HuH-7 (cell line): ENCODE data around the gene EMILIN3.

Experiments used
- DNase-seq: peaks from one replicate; pipeline ENCODE4 v3.0.0; 2011; ENCODE audit warnings: low spot score

Gene EMILIN3

GRCh38 chr20:41391587-41392001 is 25.0 kb upstream of the EMILIN3 start:
- no peak for DNase-seq

DNA sequence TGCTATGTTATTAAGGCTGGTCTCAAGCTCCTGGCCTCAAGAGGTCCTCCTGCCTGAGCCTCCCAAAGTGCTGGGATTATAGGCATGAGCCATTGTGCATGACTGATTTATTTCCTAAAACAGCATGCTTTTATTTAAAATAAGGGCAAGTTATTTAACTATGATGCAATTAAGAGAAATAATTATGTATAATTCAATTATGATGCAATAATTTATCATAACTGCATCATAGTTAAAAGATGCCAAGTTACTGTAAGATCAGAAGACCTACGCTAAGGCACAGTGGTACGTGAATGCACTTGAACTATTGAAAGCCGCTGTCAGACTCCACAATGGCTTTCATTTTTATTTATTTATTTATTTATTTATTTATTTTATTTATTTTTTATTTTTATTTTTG is 24.3 kb upstream of the EMILIN3 start:
- no peak for DNase-seq

- DNase-seq, result no peak
These were observed 20.8 kb upstream of the EMILIN3 start for GRCh38 chr20:41387444-41387851.

DNA sequence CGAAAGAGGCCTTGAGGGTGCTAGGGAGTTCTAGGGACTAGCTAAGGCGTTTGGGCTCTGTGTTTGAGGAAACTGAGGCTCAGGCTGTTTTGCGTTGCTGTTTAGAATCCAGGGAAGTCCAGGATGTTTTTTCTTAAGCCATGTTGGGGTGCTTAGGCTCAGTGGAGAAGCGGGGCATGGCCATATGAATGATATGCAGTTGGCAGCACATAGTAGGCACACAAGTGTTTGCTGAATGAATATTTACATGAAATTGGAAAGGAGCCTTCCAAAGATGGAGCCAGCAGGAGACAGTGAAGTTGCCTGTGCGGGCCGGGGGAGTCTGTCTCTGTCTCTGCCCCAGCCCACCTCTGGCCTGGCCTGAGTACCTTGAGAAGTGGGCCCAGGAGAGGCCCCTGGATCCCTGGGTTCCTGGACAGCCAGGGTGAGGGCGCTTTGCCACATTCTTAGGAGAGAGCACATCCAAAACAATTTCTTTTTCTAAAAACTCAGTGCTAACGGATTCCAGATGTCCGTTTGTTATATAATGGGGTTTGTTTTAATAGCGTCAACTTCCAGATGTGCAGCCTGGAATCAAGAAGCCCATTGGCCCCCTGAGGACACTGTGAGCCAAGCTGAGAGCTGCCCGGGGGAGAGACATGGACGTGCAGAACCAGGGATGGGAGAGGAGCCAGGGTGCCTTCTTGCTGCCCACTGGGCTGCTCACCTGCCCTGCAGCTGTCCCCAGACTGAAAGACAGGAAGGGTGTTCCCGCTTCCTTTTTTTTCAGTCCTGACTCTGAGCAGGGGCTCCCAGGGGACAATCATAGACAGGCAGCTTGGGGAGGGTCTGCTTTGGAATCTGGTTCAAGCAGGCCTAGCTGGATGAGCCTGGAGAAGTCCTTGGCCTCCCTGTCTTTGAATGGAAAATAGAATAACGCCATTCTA is 20.1 kb upstream of the EMILIN3 start:
- no peak for DNase-seq

- no peak for DNase-seq
These were observed 16.2 kb upstream of the EMILIN3 start for GRCh38 chr20:41382791-41383305.

DNA sequence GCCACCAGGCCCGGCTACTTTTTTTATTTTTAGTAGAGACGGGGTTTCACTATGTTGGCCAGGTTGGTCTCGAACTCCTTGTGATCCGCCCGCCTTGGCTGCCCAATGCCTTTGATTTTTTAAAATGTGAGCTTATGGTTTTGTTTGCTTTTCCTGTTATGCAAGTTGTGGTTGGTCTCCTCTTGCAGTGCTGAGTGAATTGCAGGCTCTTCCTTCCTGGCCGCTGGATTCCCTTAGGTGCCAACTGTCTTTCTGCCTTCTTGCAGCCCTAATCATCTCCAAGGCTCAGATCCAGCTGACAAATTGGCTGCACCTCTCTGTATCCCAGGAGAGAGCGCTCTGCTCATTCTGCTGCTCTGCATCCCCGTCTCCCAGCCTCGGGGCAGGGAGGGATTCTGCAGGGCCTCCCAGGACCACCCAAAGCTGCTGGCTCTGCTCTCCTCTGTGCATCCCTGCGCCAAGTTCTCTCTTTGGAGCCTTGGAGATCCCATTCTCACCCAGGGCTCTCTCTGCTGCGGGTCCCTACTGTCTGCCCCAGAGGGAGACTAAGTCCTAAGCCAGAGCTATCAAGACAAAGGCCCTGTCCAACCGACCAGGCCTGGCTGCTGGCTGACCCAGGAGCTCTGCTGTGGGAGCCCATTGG is 14.1 kb upstream of the EMILIN3 start:
- DNase-seq, result no peak

DNA sequence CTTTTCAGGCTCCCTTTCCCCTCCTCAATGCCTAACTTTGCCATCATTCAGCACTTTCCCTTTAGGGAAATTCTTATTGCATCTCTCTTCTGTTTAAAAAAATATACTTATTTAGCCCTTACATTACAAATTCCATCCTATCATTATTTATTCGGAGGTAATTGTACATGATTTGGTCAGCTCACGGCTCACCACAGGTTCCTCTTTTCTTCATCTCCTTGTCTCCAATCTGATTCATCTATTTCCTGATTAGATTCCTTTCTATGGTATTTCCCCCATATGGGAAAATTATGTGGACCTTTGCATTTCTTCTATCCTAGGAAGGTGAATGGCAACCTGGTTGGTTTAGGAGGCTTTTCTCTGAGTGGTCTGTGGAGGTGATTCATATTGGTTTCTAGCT is 12.9 kb upstream of the EMILIN3 start:
- no peak for DNase-seq

DNA sequence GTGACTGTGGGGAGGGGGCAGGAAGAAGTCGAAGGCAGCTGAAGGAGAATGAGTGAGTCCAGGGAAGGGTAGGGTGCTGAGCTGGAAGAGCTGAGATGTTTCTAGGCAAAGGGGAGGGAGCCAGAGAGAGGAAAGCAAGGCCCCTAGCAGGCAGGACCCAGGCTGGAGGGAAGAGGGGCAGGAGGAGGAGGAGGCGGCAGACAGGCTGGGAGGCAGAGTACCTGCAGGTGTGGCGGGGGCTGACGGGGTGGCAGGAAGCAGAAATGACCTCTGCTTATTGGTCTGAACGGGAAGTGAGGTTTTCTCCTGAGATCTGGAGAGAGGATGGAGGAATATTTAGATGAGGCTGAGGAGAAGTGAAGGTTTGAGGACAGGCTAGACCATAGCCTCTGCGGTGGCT is 10.7 kb upstream of the EMILIN3 start:
- DNase-seq, result no peak

- no peak for DNase-seq
These were observed 9.7 kb upstream of the EMILIN3 start for GRCh38 chr20:41376349-41376748.

GRCh38 chr20:41375846-41376245 is 9.2 kb upstream of the EMILIN3 start:
- DNase-seq, result no peak

DNA sequence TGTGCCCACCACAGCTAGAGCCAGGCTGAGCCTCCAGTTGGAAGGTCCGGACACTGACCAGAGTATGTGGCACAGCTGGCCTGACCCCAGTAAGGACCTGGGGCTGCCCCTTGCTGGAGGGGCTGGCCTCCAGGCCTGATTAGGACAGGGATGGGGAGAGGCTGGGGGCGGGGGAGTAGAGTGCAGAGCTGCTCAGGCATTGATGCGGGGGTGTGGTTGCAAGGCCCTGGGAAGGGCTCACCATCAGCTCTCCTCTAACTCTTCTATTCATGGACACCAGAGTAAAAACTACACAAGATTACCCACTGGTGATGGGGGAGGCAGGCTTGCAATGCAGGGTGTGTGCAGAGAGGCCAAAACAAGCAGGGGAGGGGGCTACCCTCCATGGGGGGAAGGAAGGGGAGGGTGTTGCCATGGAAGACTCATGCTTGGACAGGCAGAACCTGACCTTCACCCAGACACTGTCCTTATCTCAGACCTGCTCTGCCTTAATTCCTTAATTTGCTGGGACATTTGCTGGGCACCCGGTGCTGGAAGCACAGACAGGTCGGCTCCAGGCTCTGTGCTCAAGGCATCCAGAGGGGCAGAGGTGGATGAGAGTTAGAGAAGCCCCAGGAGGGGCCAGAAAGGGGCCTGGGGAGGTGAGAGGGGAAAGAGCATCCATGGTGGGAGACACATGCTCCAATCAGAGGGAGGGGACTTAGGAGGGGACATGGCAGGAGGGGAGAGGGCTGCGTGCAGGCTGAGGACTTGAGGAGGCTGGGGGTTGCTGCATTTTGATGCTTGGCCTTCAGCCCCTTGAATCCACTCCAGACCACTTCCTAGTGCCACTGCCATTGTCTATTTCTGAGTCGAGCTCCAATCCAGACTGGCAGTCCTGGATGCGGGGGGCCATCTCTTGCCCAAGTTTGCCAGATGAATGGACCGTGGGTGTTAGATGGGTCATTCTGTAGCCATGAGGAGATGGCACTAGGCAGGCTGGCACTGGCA is 7.6 kb upstream of the EMILIN3 start:
- DNase-seq, result no peak

GRCh38 chr20:41373251-41373783 is 6.7 kb upstream of the EMILIN3 start:
- no peak for DNase-seq

DNA sequence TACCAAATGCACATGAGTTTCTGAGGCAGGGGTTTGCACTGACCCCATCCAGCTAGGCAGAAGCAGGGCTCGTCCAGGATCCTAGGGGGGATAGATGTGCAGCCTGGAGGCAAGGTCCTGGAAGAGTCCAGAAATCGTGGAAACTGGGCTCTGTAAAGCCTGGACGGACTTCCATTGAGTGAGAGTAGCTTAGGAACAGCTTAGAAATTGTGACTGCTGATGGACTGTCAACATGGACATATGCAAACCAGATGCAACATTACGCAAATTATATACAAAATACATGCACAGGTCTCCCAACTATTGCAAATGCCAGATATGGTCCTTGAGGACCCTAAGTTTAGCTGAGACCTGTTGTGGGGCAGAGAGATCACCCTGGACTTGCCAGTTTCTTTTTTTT is 4.8 kb upstream of the EMILIN3 start:
- no peak for DNase-seq

DNA sequence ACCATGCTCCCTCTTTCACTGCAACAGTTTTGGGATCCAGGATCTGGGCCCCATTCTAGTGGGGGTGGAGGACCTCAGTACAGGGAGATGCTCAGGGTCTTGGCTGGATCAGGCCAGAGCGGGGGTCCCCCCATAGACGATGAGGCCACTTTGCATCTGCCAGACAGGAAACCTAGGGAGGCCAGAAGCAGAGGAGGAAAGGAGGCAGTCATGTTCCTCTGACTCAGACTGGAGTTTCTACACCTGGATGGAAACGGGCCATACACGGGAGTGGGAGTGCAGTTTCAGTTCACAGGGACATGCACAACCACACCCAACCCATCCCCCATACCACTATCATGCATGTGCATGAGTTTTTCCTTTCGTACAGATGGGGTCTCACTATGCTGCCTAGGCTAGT is 3.6 kb upstream of the EMILIN3 start:
- no peak for DNase-seq

DNA sequence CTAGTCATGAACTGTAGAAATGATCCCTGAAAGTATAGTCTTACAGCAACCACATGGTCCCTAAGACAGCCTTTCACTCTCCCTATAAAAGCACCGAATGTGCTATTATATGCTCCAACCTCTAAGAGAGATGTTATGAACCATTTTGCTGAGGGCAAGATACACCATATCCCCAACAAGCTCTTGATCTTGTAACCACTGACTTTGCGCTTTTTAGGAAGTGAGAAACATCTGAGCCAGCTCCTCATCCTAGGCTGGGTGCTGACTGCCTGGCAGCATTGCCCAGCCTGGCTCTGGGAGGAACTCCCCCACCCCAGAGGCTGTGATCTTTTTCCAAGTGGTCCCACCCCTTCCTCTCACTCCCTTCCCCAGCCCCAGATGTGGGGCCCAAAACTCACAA is 3.1 kb upstream of the EMILIN3 start:
- DNase-seq, result no peak

- no peak for DNase-seq
These were observed 1.3 kb upstream of the EMILIN3 start for GRCh38 chr20:41367956-41368355.

DNA sequence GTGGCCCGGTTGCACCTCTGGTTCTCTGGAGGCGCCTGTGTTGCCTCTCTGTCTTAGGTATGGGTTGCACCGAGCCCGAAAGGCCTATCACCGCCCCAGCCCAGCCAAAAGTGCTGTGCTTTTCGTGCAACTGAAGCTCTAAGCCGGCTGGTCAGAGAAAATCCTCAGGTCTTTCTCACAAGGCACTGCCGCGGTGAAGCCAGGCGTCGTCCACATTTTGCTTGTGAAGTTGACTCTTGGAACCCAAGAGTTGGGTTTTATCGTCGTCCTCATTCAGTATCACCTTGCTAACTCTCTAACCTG is 726 bp upstream of the EMILIN3 start:
- no peak for DNase-seq

DNA sequence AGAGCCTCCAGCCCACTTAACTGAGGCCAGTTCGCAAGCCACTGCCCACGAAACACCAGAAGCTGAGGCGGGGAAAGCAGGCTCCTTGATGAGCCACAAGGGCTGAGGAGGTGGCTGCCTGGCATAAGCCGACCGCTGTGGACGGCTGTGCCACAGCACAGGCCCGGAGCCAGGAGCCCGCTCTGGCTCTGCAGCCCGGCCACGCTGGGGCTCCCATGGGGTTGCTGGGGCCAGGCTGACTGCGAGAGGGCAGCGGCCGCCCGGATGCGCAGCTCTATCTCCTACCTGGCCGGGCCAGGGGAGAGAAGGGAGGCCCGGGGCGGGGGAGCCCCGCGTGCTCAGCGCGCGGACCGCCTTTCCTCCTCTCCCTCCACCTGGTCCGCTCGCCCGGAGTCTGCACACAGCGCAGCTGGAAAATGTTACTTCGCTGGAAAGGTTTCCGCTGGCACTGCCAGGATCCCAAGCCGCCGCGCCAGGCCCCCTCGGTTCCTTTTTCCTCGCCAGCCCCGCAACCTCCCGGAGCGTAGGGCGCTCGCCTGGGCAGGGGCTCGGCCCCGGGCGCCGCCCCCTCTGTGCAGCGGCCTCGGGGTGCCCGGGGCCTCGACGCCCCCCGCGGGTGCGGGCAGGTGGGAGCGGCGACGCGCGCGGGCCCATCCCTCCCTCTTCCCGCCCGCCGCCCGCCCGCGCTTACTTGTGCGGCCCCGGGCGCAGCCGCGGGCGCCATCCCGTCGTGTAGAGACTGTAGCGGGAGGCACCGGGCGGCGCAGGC is 657 bp downstream of the EMILIN3 start:
- no peak for DNase-seq

GRCh38 chr20:41364967-41365765 is 1.5 kb downstream of the EMILIN3 start:
- no peak for DNase-seq

DNA sequence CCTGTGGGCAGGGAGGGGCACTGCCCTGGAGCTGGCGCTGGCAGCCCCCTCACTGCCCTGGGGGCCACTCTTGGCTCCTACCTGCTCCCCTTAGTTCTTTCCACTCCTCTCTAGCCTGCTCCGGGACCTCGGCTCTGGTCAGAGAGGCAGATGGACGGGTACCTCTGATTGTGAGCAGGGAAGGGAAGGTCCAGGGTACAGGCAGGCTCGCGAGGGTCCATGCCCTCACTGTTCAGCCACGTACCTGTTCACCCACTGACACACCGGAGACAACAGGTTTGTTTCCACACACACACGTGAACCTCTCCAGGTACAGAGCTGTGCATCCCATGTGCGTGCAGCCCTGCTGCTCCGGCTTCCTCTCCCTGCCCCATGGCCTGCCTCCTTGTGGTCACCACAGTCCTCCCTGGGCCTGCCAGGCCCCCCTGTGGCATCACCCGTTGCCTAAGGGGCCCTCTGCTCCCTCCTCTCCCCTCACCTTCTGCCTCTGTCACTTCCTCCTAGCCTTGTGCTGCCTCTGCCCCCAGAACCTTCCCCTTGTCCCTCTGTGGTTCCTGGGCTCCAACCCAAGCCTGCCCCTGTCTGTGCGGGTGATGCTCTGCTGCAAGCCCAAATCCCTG is 2.3 kb downstream of the EMILIN3 start:
- DNase-seq, result no peak
